OCI-LY7 (cell line): ENCODE results near the gene KRT31. TPM values are rescaled to one million over a fixed set of nuclear protein-coding genes. Genes with fewer than 3 reads are reported as not detected.

Experiments
- BruUV-seq: library from RNA; stranded (reverse); fragments of 400-500 nt; replicated peaks from 2 replicates; lab custom pipeline; 2021; lab: Mats Ljungman, UMichigan
- CTCF ChIA-PET: fragments of 300-600 bp; sonication (Branson Sonifier 250); formaldehyde crosslinking; loops from one replicate; lab custom pipeline; 2022; ENCODE audit warnings: antibody characterized with exemption; ENCODE audit not compliant: unreplicated experiment; lab: Charles Lee
- POLR2A ChIA-PET: fragments of 300-600 bp; sonication (Branson Sonifier 250); formaldehyde crosslinking; loops from one replicate; lab custom pipeline; 2022; ENCODE audit warnings: antibody characterized with exemption; lab: Charles Lee
- DNase-seq: peaks from one replicate; pipeline ENCODE4 v3.0.0-alpha.2; 2015; ENCODE audit warnings: low spot score
- H2AFZ ChIP-seq: fragments of 200-600 bp; sonication (generic), shearing (Covaris generic); 2 replicates; pipeline ENCODE4 v1.6.1; 2014; ENCODE audit warnings: mild to moderate bottlenecking, antibody characterized with exemption, low read length, moderate library complexity
- H3K27ac ChIP-seq: fragments of 200-600 bp; sonication (generic); 2 replicates; pipeline ENCODE4 v1.5.1; 2014; ENCODE audit warnings: mixed run types, low read depth, mild to moderate bottlenecking, moderate library complexity, low read length, inconsistent platforms; ENCODE audit not compliant: poor library complexity, severe bottlenecking
- H3K36me3 ChIP-seq: fragments of 200-600 bp; sonication (generic); 2 replicates; pipeline ENCODE4 v1.6.1; 2014; ENCODE audit warnings: mild to moderate bottlenecking, antibody characterized with exemption, low read length, moderate library complexity, mixed read lengths; ENCODE audit not compliant: insufficient read depth
- H3K4me1 ChIP-seq: fragments of 200-600 bp; sonication (generic); 2 replicates; pipeline ENCODE4 v1.5.1; 2014; ENCODE audit warnings: mild to moderate bottlenecking, low read length; ENCODE audit not compliant: insufficient read depth, poor library complexity, severe bottlenecking
- H3K4me2 ChIP-seq: fragments of 200-600 bp; sonication (generic); 2 replicates; pipeline ENCODE4 v1.6.1; 2014; ENCODE audit warnings: mild to moderate bottlenecking, low read length
- H3K4me3 ChIP-seq: fragments of 200-600 bp; sonication (generic); 2 replicates; pipeline ENCODE4 v1.5.1; 2014; ENCODE audit warnings: mild to moderate bottlenecking, low read depth, low read length; ENCODE audit not compliant: poor library complexity, severe bottlenecking
- H3K79me2 ChIP-seq: fragments of 200-600 bp; sonication (generic); 2 replicates; pipeline ENCODE4 v1.6.1; 2016; ENCODE audit warnings: low read depth, mild to moderate bottlenecking, low read length, moderate library complexity, mixed read lengths; ENCODE audit not compliant: insufficient read depth
- H3K9me2 ChIP-seq: fragments of 200-600 bp; sonication (generic); 2 replicates; pipeline ENCODE4 v1.6.1; 2016; ENCODE audit warnings: mild to moderate bottlenecking, low read length, mixed read lengths; ENCODE audit not compliant: insufficient read depth
- H3K9me3 ChIP-seq: fragments of 200-600 bp; sonication (generic); 2 replicates; pipeline ENCODE4 v1.6.1; 2014; ENCODE audit warnings: mild to moderate bottlenecking, mixed run types, low read length, mixed read lengths
- H4K20me1 ChIP-seq: fragments of 200-600 bp; sonication (generic); 2 replicates; pipeline ENCODE4 v1.6.1; 2014; ENCODE audit warnings: mild to moderate bottlenecking, antibody characterized with exemption, low read length, moderate library complexity, mixed read lengths; ENCODE audit not compliant: insufficient read depth
- EZH2phosphoT487 ChIP-seq: fragments of 200-600 bp; sonication (generic); IDR thresholded peaks from 2 replicates; pipeline ENCODE4 v1.6.1; 2018; ENCODE audit warnings: low read depth, borderline replicate concordance, mild to moderate bottlenecking, mixed run types, antibody characterized with exemption, low read length, moderate library complexity, mixed read lengths
- intact Hi-C: fragments of 100-400 bp; cut with micrococcal nuclease; formaldehyde crosslinking; loops from one replicate; pipeline ENCODE4 v1.10.0; 2022; ENCODE audit not compliant: unreplicated experiment
- total RNA-seq, 2 experiments: library from RNA; depleted of rRNA in 1 of 2; stranded (reverse); fragments of >200 nt in 1 of 2; shearing (Covaris generic) in 1 of 2; gene quantifications; 2 replicates each; pipeline ENCODE4 v1.2.3, GENCODE V29; 2014 to 2022
- TF ChIP-seq, protein P1 (sequence below): fragments of 200-600 bp; sonication (generic); conservative IDR thresholded peaks from 2 replicates; pipeline ENCODE4 v1.5.1; 2014; ENCODE audit warnings: mild to moderate bottlenecking, antibody characterized with exemption, low read length, moderate library complexity, mixed read lengths

The KRT31 gene
- total RNA-seq, 2 experiments from 2014 or later: not detected

DNA sequence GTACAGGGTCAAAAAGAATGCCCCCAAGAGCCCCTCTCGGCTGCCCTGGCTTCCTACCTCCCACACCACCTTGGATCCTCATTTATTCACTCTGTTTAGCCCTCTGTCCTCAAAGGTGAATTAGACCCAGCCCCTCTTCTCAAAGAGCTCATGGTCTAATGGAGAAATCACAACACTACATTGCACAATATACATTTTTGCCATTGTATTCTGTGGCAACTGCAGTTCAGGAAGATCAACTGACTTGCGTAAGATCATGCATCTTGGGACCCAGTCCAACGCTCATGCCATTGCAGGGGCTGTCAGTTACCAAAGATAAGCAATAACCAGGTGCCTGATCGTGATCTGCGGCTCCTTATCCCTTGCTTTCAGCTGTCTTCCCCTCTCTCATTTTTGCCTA is 42.0 kb upstream of the KRT31 start:
- H3K9me2 ChIP-seq: no peaks in the 10 kb centered on the region
- no peaks in the 10 kb centered on the region for H3K79me2 ChIP-seq
- ChIA-PET CTCF (no interaction called here), POLR2A (no interaction called here)
- no TSS peak for BruUV-seq
- no peak overlapping the region for H3K27ac ChIP-seq
- H4K20me1 ChIP-seq: no peaks in the 10 kb centered on the region
- H3K4me1 ChIP-seq: no peaks in the 10 kb centered on the region
- H2AFZ ChIP-seq: no peak overlapping the region
- no peak for TF ChIP-seq EZH2phosphoT487
- TF ChIP-seq, protein P1, sequence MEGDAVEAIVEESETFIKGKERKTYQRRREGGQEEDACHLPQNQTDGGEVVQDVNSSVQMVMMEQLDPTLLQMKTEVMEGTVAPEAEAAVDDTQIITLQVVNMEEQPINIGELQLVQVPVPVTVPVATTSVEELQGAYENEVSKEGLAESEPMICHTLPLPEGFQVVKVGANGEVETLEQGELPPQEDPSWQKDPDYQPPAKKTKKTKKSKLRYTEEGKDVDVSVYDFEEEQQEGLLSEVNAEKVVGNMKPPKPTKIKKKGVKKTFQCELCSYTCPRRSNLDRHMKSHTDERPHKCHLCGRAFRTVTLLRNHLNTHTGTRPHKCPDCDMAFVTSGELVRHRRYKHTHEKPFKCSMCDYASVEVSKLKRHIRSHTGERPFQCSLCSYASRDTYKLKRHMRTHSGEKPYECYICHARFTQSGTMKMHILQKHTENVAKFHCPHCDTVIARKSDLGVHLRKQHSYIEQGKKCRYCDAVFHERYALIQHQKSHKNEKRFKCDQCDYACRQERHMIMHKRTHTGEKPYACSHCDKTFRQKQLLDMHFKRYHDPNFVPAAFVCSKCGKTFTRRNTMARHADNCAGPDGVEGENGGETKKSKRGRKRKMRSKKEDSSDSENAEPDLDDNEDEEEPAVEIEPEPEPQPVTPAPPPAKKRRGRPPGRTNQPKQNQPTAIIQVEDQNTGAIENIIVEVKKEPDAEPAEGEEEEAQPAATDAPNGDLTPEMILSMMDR: no peak
- H3K4me2 ChIP-seq: no peak overlapping the region
- H3K9me3 ChIP-seq: no peaks in the 10 kb centered on the region
- no peaks in the 10 kb centered on the region for H3K36me3 ChIP-seq
- DNase-seq: no peak
- H3K4me3 ChIP-seq: no peak overlapping the region
- intact Hi-C loops: no loop called here

DNA sequence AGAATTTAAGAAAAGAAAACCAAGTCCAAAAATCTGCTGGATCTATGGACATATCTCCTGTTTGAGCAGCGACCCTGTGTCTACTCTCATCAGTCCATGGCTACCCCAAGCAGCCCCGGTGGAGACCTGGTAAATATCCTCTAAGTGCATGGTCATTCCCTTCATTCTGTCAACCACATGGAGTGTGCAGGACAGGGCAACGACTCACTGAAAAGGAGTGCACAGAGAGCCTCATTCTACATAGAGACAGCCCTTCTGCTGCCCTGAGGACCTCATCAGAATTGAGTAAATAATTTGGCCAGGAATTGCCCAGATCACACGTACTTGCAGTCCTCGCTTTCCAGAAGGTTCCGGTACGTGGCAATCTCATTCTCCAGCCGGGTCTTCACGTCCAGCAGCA is 40.4 kb upstream of the KRT31 start:
- H3K79me2 ChIP-seq: no peaks in the 10 kb centered on the region
- intact Hi-C loops: no loop called here
- TF ChIP-seq, protein P1: no peak
- TF ChIP-seq EZH2phosphoT487: no peak
- CTCF ChIA-PET: no interaction called here
- no peaks in the 10 kb centered on the region for H3K36me3 ChIP-seq
- H4K20me1 ChIP-seq: no peaks in the 10 kb centered on the region
- no peaks in the 10 kb centered on the region for H3K9me3 ChIP-seq
- H3K4me3 ChIP-seq: no peak overlapping the region
- H3K9me2 ChIP-seq: no peaks in the 10 kb centered on the region
- no peak overlapping the region for H3K27ac ChIP-seq
- no TSS peak for BruUV-seq
- H2AFZ ChIP-seq: no peak overlapping the region
- POLR2A ChIA-PET: no interaction called here
- no peak for DNase-seq
- H3K4me2 ChIP-seq: no peak overlapping the region
- H3K4me1 ChIP-seq: no peaks in the 10 kb centered on the region

DNA sequence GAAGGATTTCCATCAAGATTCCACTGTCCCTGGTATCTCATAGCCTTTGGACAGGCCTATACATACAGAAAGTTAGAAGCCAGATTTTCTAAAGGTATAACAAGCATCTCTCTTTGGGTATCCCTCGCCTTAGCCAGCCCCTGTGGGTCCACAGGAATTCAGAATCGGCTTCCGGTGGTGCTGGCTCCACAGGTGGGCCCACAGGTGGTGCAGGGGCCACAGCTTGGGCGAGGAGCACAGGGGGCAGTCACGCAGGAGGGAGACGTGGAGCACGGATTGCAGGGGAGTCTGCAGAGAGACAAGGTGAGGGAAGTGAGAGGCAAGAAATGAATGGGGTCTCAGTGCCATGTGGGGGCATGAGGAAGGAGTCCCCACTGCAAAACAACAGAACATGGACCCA is 39.8 kb upstream of the KRT31 start:
- Histone ChIP-seq H3K9me2 (no peaks in the 10 kb centered on the region), H3K27ac (no peak overlapping the region), H3K4me2 (no peak overlapping the region), H3K4me1 (no peaks in the 10 kb centered on the region), H2AFZ (no peak overlapping the region), H3K79me2 (no peaks in the 10 kb centered on the region), H3K9me3 (no peaks in the 10 kb centered on the region), H3K36me3 (no peaks in the 10 kb centered on the region), H3K4me3 (no peak overlapping the region), H4K20me1 (no peaks in the 10 kb centered on the region)
- BruUV-seq: no TSS peak
- POLR2A ChIA-PET: no interaction called here
- no peak for DNase-seq
- CTCF ChIA-PET: no interaction called here
- intact Hi-C loops: no loop called here
- TF ChIP-seq EZH2phosphoT487: no peak
- TF ChIP-seq, protein P1: no peak
